GM12892 (cell line): ENCODE data around the gene ANO4.

Experiments used
- POLR2A ChIP-seq: IDR thresholded peaks from 2 replicates; pipeline ENCODE4 v1.6.1; 2011; ENCODE audit warnings: low read depth, low read length, control low read depth
- POLR2AphosphoS5 ChIP-seq: IDR thresholded peaks from 2 replicates; pipeline ENCODE4 v1.6.1; 2011; ENCODE audit warnings: low read depth, low read length, control low read depth

- TF ChIP-seq POLR2A (no peak), POLR2AphosphoS5 (no peak)
Measured at GRCh38 chr12:101076921-101077320, 282.3 kb downstream of the ANO4 start.
